Measurements from ENCODE around the gene KANSL1.

Gene KANSL1

DNA sequence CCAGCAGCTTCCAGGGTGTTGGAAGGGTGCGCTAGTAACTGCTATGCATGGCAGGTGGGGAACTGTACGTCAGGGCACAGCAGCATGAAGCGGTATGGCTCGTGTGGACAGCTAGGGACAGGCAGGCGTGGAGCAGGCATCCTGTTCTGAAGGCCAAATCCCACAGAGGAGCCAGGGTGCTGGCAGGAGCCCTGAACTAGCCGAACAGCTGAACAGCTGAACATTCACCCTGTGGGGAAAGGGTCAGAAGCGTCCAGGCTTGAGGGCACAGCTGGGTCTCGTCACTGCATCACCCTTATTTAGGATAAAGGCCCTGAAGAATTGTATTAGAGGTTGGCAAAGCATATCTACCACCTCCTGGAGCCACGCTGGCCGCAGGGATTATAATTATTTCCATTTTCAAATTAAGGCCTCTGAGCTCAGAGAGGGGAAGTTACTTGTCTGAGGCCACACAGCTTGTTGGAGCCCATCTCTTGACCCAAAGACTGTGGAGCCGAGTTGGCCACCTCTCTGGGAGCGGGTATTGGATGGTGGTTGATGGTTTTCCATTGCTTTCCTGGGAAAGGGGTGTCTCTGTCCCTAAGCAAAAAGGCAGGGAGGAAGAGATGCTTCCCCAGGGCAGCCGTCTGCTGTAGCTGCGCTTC lies 197.5 kb downstream of the KANSL1 start:
- Histone ChIP-seq H3K27me3 (replicated peaks; ENCODE audit: insufficient read depth, low read length) (no peaks in the 10 kb centered on the region), H3K27ac (ENCODE audit: low read length) (no peak overlapping the region), H3K79me2 (ENCODE audit: low read length) (no peaks in the 10 kb centered on the region), H2AFZ (ENCODE audit: low read length) (no peak overlapping the region), H3K9me2 (replicated peaks; ENCODE audit: insufficient read depth, low read length) (no peaks in the 10 kb centered on the region), H3K9ac (ENCODE audit: low read length) (no peak overlapping the region), H4K20me1 (ENCODE audit: insufficient read depth, low read length) (no peaks in the 10 kb centered on the region), H3K4me1 (ENCODE audit: low read length) (no peaks in the 10 kb centered on the region), H3K4me3 (ENCODE audit: low read length) (no peak overlapping the region), H3F3A (ENCODE audit: insufficient read depth, low read length) (no peaks in the 10 kb centered on the region), H3K36me3 (replicated peaks; ENCODE audit: insufficient read depth, low read length) (no peaks in the 10 kb centered on the region), H3K9me3 (replicated peaks; ENCODE audit: insufficient read depth, low read length) (no peaks in the 10 kb centered on the region), H3K4me2 (ENCODE audit: low read depth, low read length) (no peak overlapping the region)
- DNase-seq = no peak
- TF ChIP-seq, protein P1, sequence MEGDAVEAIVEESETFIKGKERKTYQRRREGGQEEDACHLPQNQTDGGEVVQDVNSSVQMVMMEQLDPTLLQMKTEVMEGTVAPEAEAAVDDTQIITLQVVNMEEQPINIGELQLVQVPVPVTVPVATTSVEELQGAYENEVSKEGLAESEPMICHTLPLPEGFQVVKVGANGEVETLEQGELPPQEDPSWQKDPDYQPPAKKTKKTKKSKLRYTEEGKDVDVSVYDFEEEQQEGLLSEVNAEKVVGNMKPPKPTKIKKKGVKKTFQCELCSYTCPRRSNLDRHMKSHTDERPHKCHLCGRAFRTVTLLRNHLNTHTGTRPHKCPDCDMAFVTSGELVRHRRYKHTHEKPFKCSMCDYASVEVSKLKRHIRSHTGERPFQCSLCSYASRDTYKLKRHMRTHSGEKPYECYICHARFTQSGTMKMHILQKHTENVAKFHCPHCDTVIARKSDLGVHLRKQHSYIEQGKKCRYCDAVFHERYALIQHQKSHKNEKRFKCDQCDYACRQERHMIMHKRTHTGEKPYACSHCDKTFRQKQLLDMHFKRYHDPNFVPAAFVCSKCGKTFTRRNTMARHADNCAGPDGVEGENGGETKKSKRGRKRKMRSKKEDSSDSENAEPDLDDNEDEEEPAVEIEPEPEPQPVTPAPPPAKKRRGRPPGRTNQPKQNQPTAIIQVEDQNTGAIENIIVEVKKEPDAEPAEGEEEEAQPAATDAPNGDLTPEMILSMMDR (IDR thresholded peaks at IDR 0.05; ENCODE audit: low read length) = no peak
- TF ChIP-seq EZH2 (optimal IDR thresholded peaks at IDR 0.05; ENCODE audit: low read depth, low read length) (no peak), EZH2phosphoT487 (IDR thresholded peaks at IDR 0.05; ENCODE audit: low read length) (no peak)

DNA sequence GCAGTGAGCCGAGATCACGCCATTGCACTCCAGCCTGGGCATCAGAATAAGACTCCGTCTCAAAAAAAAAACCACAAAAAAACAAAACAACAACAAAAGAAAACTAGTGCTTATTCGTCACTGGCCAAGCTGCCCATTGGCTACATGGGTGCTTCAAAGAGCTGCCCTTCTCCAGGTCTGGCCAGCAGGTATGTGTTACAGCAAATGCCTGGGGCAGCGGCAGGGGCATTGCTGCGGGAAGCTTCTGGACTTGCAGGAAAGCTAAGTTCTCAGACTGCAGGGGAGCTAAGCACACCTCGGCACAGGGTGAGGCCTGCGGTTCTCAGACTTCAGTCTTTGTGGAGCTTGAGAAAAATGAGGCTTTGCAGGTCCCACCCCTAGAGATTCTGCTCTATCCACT lies 198.2 kb downstream of the KANSL1 start:
- H3K9me2 ChIP-seq (replicated peaks; ENCODE audit: insufficient read depth, low read length) = no peaks in the 10 kb centered on the region
- no peak overlapping the region for H3K27ac ChIP-seq (ENCODE audit: low read length)
- no peak overlapping the region for H3K4me3 ChIP-seq (ENCODE audit: low read length)
- H3K4me1 ChIP-seq (ENCODE audit: low read length) = no peaks in the 10 kb centered on the region
- H3F3A ChIP-seq (ENCODE audit: insufficient read depth, low read length) = no peaks in the 10 kb centered on the region
- H3K27me3 ChIP-seq (replicated peaks; ENCODE audit: insufficient read depth, low read length) = no peaks in the 10 kb centered on the region
- H4K20me1 ChIP-seq (ENCODE audit: insufficient read depth, low read length) = no peaks in the 10 kb centered on the region
- H2AFZ ChIP-seq (ENCODE audit: low read length) = no peak overlapping the region
- DNase-seq = no peak
- H3K36me3 ChIP-seq (replicated peaks; ENCODE audit: insufficient read depth, low read length) = no peaks in the 10 kb centered on the region
- TF ChIP-seq EZH2 (optimal IDR thresholded peaks at IDR 0.05; ENCODE audit: low read depth, low read length) (no peak), EZH2phosphoT487 (IDR thresholded peaks at IDR 0.05; ENCODE audit: low read length) (no peak)
- TF ChIP-seq, protein P1 (IDR thresholded peaks at IDR 0.05; ENCODE audit: low read length) = no peak
- no peak overlapping the region for H3K9ac ChIP-seq (ENCODE audit: low read length)
- H3K9me3 ChIP-seq (replicated peaks; ENCODE audit: insufficient read depth, low read length) = no peaks in the 10 kb centered on the region
- H3K79me2 ChIP-seq (ENCODE audit: low read length) = no peaks in the 10 kb centered on the region
- H3K4me2 ChIP-seq (ENCODE audit: low read depth, low read length) = no peak overlapping the region

DNA sequence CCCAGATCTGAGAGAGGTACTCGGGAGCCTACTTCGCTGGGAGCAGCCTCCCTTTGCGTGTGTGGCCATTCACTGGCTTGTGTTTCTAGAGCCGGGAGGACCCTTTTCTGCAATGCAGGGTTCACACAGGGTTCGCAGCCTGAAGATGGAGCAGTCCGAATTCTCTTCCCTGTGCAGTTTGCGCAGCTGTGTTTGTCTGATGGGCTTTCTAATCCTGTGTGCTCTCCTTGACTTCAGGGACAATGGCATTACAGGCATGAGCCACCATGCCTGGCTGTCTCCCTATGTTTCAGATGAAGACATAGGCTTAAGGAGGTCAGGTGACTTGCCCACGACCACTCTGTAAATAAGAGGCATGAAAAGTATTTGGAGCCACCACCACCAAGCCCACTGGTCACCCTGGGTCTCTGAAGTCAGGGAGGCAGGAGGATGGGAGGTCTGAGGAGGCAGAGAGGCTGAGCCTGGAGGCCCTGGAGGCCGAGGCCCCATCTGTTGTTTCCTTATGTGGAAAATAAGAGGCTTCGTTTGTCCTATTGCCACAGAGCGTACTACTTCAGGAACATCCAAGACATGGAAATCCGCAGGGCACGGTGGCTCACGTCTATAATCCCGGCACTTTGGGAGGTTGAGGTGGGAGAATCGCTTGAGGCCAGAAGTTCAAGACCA lies 199.1 kb downstream of the KANSL1 start:
- Histone ChIP-seq H3K9me2 (replicated peaks; ENCODE audit: insufficient read depth, low read length) (no peaks in the 10 kb centered on the region), H3K9ac (ENCODE audit: low read length) (no peak overlapping the region), H3F3A (ENCODE audit: insufficient read depth, low read length) (no peaks in the 10 kb centered on the region), H3K27ac (ENCODE audit: low read length) (no peak overlapping the region), H3K36me3 (replicated peaks; ENCODE audit: insufficient read depth, low read length) (no peaks in the 10 kb centered on the region), H4K20me1 (ENCODE audit: insufficient read depth, low read length) (no peaks in the 10 kb centered on the region), H3K4me1 (ENCODE audit: low read length) (no peaks in the 10 kb centered on the region), H3K4me3 (ENCODE audit: low read length) (no peak overlapping the region), H3K4me2 (ENCODE audit: low read depth, low read length) (no peak overlapping the region), H3K9me3 (replicated peaks; ENCODE audit: insufficient read depth, low read length) (no peaks in the 10 kb centered on the region), H2AFZ (ENCODE audit: low read length) (no peak overlapping the region), H3K79me2 (ENCODE audit: low read length) (no peaks in the 10 kb centered on the region), H3K27me3 (replicated peaks; ENCODE audit: insufficient read depth, low read length) (no peaks in the 10 kb centered on the region)
- DNase-seq = no peak
- no peak for TF ChIP-seq EZH2phosphoT487 (IDR thresholded peaks at IDR 0.05; ENCODE audit: low read length)
- no peak for TF ChIP-seq EZH2 (optimal IDR thresholded peaks at IDR 0.05; ENCODE audit: low read depth, low read length)
- TF ChIP-seq, protein P1 (IDR thresholded peaks at IDR 0.05; ENCODE audit: low read length) = no peak
